GM23338 (cell line): Measurements from ENCODE around the gene COX8A. TPM values are rescaled to one million over a fixed set of nuclear protein-coding genes. Genes with fewer than 3 reads are reported as not detected.

ENCODE experiments used
- ATAC-seq: fragments of 200-7000 bp; cut with Tn5 transposase; 3 replicates; pipeline ENCODE4 v1.9.1; 2020
- DNase-seq: peaks from one replicate; pipeline ENCODE4 v3.0.0-alpha.2; 2015; ENCODE audit warnings: low spot score
- H2AFZ ChIP-seq: fragments of 200-600 bp; sonication (generic); 2 replicates; pipeline ENCODE4 v1.8.0; 2016; ENCODE audit warnings: antibody characterized with exemption, mild to moderate bottlenecking, moderate library complexity
- H3F3A ChIP-seq: fragments of 200-600 bp; sonication (generic); replicated peaks from 2 replicates; pipeline ENCODE4 v1.8.0; 2017; ENCODE audit warnings: antibody characterized with exemption, mixed run types, low read depth
- H3K27ac ChIP-seq: fragments of 200-600 bp; sonication (generic); 2 replicates; pipeline ENCODE4 v1.6.1; 2016; ENCODE audit warnings: low read depth
- H3K27me3 ChIP-seq: fragments of 200-600 bp; sonication (generic); 2 replicates; pipeline ENCODE4 v1.8.0; 2016; ENCODE audit warnings: mild to moderate bottlenecking, mixed run types, moderate library complexity; ENCODE audit not compliant: insufficient read depth
- H3K36me3 ChIP-seq: fragments of 200-600 bp; sonication (generic); 2 replicates; pipeline ENCODE4 v1.8.0; 2016; ENCODE audit warnings: mild to moderate bottlenecking; ENCODE audit not compliant: insufficient read depth
- H3K4me1 ChIP-seq: fragments of 200-600 bp; sonication (generic); 2 replicates; pipeline ENCODE4 v1.8.0; 2016; ENCODE audit warnings: mild to moderate bottlenecking, moderate library complexity; ENCODE audit not compliant: insufficient read depth
- H3K4me2 ChIP-seq: fragments of 200-600 bp; sonication (generic); 2 replicates; pipeline ENCODE4 v1.7.1; 2017; ENCODE audit warnings: mixed run types
- H3K4me3 ChIP-seq: fragments of 200-600 bp; sonication (generic); 2 replicates; pipeline ENCODE4 v1.6.1; 2016; ENCODE audit warnings: mixed run types
- H3K79me2 ChIP-seq: fragments of 200-600 bp; sonication (generic); replicated peaks from 2 replicates; pipeline ENCODE4 v1.8.0; 2017; ENCODE audit warnings: mild to moderate bottlenecking; ENCODE audit not compliant: insufficient read depth
- H3K9me2 ChIP-seq: fragments of 200-600 bp; sonication (generic); 2 replicates; pipeline ENCODE4 v1.8.0; 2017; ENCODE audit not compliant: insufficient read depth
- H4K20me1 ChIP-seq: fragments of 200-600 bp; sonication (generic); replicated peaks from 2 replicates; pipeline ENCODE4 v1.8.0; 2017; ENCODE audit warnings: mild to moderate bottlenecking; ENCODE audit not compliant: insufficient read depth
- H3K27ac Mint-ChIP-seq: 2 replicates; pipeline ENCODE4 v1.8.0; 2020; ENCODE audit warnings: inconsistent platforms, mild to moderate bottlenecking, moderate library complexity, mixed read lengths
- H3K27me3 Mint-ChIP-seq: 3 replicates; pipeline ENCODE4 v1.8.0; 2022; ENCODE audit warnings: low read depth, mild to moderate bottlenecking, moderate library complexity, mixed read lengths, inconsistent platforms; ENCODE audit not compliant: insufficient read depth, poor library complexity
- H3K36me3 Mint-ChIP-seq: 3 replicates; pipeline ENCODE4 v1.8.0; 2021; ENCODE audit warnings: low read depth, mild to moderate bottlenecking, inconsistent platforms, moderate library complexity, mixed read lengths
- H3K4me1 Mint-ChIP-seq: 3 replicates; pipeline ENCODE4 v1.8.0; 2020; ENCODE audit warnings: mild to moderate bottlenecking, inconsistent platforms, mixed read lengths
- H3K4me3 Mint-ChIP-seq: 3 replicates; pipeline ENCODE4 v1.8.0; 2021; ENCODE audit warnings: moderate library complexity, mild to moderate bottlenecking, inconsistent platforms, mixed read lengths
- H3K9me3 Mint-ChIP-seq: 3 replicates; pipeline ENCODE4 v1.8.0; 2020; ENCODE audit warnings: moderate library complexity, mild to moderate bottlenecking, inconsistent platforms, mixed read lengths
- ETS1 ChIP-seq: IDR thresholded peaks from 2 replicates; pipeline ENCODE4 v1.6.1; 2016; ENCODE audit warnings: antibody characterized with exemption
- EZH2 ChIP-seq: fragments of 200-600 bp; sonication (generic); IDR thresholded peaks from one replicate; pipeline ENCODE4 v1.8.0; 2017; ENCODE audit warnings: antibody characterized with exemption, mild to moderate bottlenecking, low read depth; ENCODE audit not compliant: unreplicated experiment
- EZH2phosphoT487 ChIP-seq: fragments of 200-600 bp; sonication (generic); IDR thresholded peaks from one replicate; pipeline ENCODE4 v1.8.1; 2018; ENCODE audit warnings: antibody characterized with exemption; ENCODE audit not compliant: unreplicated experiment
- JUNB ChIP-seq: IDR thresholded peaks from one replicate; pipeline ENCODE4 v1.6.1; 2016; ENCODE audit warnings: antibody characterized with exemption; ENCODE audit not compliant: unreplicated experiment
- NANOG ChIP-seq: IDR thresholded peaks from 2 replicates; pipeline ENCODE4 v1.6.1; 2016; ENCODE audit warnings: antibody characterized with exemption, borderline replicate concordance
- REST ChIP-seq: IDR thresholded peaks from one replicate; pipeline ENCODE4 v1.6.1; 2018; ENCODE audit warnings: antibody characterized with exemption; ENCODE audit not compliant: unreplicated experiment
- STAT1 ChIP-seq: IDR thresholded peaks from one replicate; pipeline ENCODE4 v1.6.1; 2016; ENCODE audit warnings: antibody characterized with exemption; ENCODE audit not compliant: unreplicated experiment
- ZNF114 ChIP-seq: fragments of 250-450 bp; sonication (Bioruptor Pico); IDR thresholded peaks from 2 replicates; pipeline ENCODE4 v1.5.0; 2020; ENCODE audit warnings: mild to moderate bottlenecking, moderate library complexity
- ZNF462 ChIP-seq: fragments of 250-450 bp; sonication (Bioruptor Pico); IDR thresholded peaks from 2 replicates; pipeline ENCODE4 v1.5.0; 2020; ENCODE audit warnings: mild to moderate bottlenecking, moderate library complexity
- polyA plus RNA-seq: library from polyadenylated mRNA; unstranded; fragments of >200 nt; fragmentation: Nextera tagmentation; extraction: Ambion mirVana; gene quantifications from 2 replicates; pipeline ENCODE4 v1.2.1, GENCODE V29; 2016
- total RNA-seq: library from RNA; depleted of rRNA; stranded (reverse); fragments of >200 nt; shearing (Covaris generic); gene quantifications from 2 replicates; pipeline ENCODE4 v1.2.3, GENCODE V29; 2014
- TF ChIP-seq, protein P1 (sequence below), 2 experiments: fragments of 200-600 bp in 1 of 2; sonication (generic) in 1 of 2; conservative IDR thresholded peaks; 2 replicates each; pipeline versions ENCODE4 v1.5.1 to v1.6.1; 2016 to 2017; ENCODE audit warnings: antibody characterized with exemption in 2 of 2, low read depth in 2 of 2, mild to moderate bottlenecking in 2 of 2, moderate library complexity in 1 of 2

Gene COX8A
- total and polyA plus RNA-seq, 2 experiments from 2014 or later, result 427 to 483 TPM

- Histone ChIP-seq H3K27me3 (peaks cover 55% of the 10 kb centered on the region), H3K4me2 (no peak overlapping the region), H2AFZ (no peak overlapping the region), H3F3A (0 out of 2 replicates have a peak, but pooled peaks cover 3% of the 10 kb centered on the region), H4K20me1 (no peaks in the 10 kb centered on the region), H3K36me3 (no peaks in the 10 kb centered on the region), H3K4me3 (no peak overlapping the region), H3K79me2 (no peaks in the 10 kb centered on the region), H3K9me2 (no peaks in the 10 kb centered on the region), H3K27ac (no peak overlapping the region), H3K4me1 (peaks cover 23% of the 10 kb centered on the region)
- Mint-ChIP-seq H3K4me3 (no peak overlapping the region), H3K27me3 (peaks cover 42% of the 10 kb centered on the region), H3K27ac (no peak overlapping the region), H3K9me3 (no peaks in the 10 kb centered on the region), H3K36me3 (no peaks in the 10 kb centered on the region), H3K4me1 (peaks cover 32% of the 10 kb centered on the region)
- no peak for ATAC-seq
- TF ChIP-seq ZNF114 (CRISPR knock-in tag), result no peak
- no peak for TF ChIP-seq EZH2phosphoT487
- no peak for DNase-seq
Measured at GRCh38 chr11:64017945-64018224, 43.5 kb downstream of the COX8A start.

GRCh38 chr11:64018310-64018709 is 43.9 kb downstream of the COX8A start:
- Mint-ChIP-seq H3K36me3 (no peaks in the 10 kb centered on the region), H3K9me3 (no peaks in the 10 kb centered on the region), H3K27me3 (peaks cover 43% of the 10 kb centered on the region), H3K4me3 (no peak overlapping the region), H3K4me1 (peaks cover 35% of the 10 kb centered on the region), H3K27ac (no peak overlapping the region)
- no peak for ATAC-seq
- H3K4me1 ChIP-seq, result peaks cover 23% of the 10 kb centered on the region
- H3K4me2 ChIP-seq, result no peak overlapping the region
- no peaks in the 10 kb centered on the region for H4K20me1 ChIP-seq
- H3K4me3 ChIP-seq, result no peak overlapping the region
- H3F3A ChIP-seq, result 0 out of 2 replicates have a peak, but pooled peaks cover 3% of the 10 kb centered on the region
- DNase-seq, result no peak
- no peaks in the 10 kb centered on the region for H3K9me2 ChIP-seq
- no peak overlapping the region for H3K27ac ChIP-seq
- no peaks in the 10 kb centered on the region for H3K79me2 ChIP-seq
- no peaks in the 10 kb centered on the region for H3K36me3 ChIP-seq
- peaks cover 51% of the 10 kb centered on the region for H3K27me3 ChIP-seq
- H2AFZ ChIP-seq, result no peak overlapping the region
- no peak for TF ChIP-seq JUNB
- no peak for TF ChIP-seq ETS1
- no peak for TF ChIP-seq REST
- no peak for TF ChIP-seq ZNF114 (CRISPR knock-in tag)
- TF ChIP-seq NANOG, result no peak
- TF ChIP-seq ZNF462 (CRISPR knock-in tag), result no peak
- no peak for TF ChIP-seq STAT1
- TF ChIP-seq, protein P1, sequence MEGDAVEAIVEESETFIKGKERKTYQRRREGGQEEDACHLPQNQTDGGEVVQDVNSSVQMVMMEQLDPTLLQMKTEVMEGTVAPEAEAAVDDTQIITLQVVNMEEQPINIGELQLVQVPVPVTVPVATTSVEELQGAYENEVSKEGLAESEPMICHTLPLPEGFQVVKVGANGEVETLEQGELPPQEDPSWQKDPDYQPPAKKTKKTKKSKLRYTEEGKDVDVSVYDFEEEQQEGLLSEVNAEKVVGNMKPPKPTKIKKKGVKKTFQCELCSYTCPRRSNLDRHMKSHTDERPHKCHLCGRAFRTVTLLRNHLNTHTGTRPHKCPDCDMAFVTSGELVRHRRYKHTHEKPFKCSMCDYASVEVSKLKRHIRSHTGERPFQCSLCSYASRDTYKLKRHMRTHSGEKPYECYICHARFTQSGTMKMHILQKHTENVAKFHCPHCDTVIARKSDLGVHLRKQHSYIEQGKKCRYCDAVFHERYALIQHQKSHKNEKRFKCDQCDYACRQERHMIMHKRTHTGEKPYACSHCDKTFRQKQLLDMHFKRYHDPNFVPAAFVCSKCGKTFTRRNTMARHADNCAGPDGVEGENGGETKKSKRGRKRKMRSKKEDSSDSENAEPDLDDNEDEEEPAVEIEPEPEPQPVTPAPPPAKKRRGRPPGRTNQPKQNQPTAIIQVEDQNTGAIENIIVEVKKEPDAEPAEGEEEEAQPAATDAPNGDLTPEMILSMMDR (conservative IDR thresholded peaks at IDR 0.05; ENCODE audit: low read depth in 2 of 2), result no peak
- no peak for TF ChIP-seq EZH2phosphoT487
- TF ChIP-seq EZH2, result no peak
